B cell (primary cell): Measurements from ENCODE around the gene UNC5B. TPM values are rescaled to one million over a fixed set of nuclear protein-coding genes. Genes with fewer than 3 reads are reported as not detected.

ENCODE experiments used
- ATAC-seq: fragments of 200-7000 bp; cut with Tn5 transposase; one replicate; pipeline ENCODE4 v1.10.0; 2021; ENCODE audit warnings: low read depth, mild to moderate bottlenecking, moderate number of reproducible peaks, moderate library complexity
- CTCF ChIA-PET: fragments of 350-600 bp; sonication (Branson Sonifier 250); formaldehyde crosslinking; loops from one replicate; lab custom pipeline; 2021; ENCODE audit warnings: antibody characterized with exemption, inconsistent platforms; lab: Charles Lee
- POLR2A ChIA-PET: fragments of 350-600 bp; sonication (Branson Sonifier 250); formaldehyde crosslinking; loops from one replicate; lab custom pipeline; 2021; ENCODE audit warnings: antibody characterized with exemption; lab: Charles Lee
- DNase-seq: peaks from one replicate; pipeline ENCODE4 v3.0.0; 2013
- H2AFZ ChIP-seq: 2 replicates; pipeline ENCODE4 v1.6.1; 2012; ENCODE audit warnings: mild to moderate bottlenecking, low read depth, low read length; ENCODE audit not compliant: insufficient read depth, poor library complexity, severe bottlenecking
- H3K27ac ChIP-seq, 2 donors: 1 replicate in 1 of 2; 2 replicates in 1 of 2; pipeline ENCODE4 v1.5.1; 2012 to 2013; ENCODE audit warnings: low read length in 2 of 2, mild to moderate bottlenecking in 2 of 2, moderate library complexity in 1 of 2
- H3K27me3 ChIP-seq, 4 experiments: fragments of 200-600 bp in 1 of 4; sonication (generic) in 1 of 4; replicated peaks in 1 of 4; 1 replicate in 2 of 4; 2 replicates in 2 of 4; pipeline versions ENCODE4 v1.6.1 to v1.7.0; 2013 to 2016; ENCODE audit warnings: low read length in 3 of 4, mild to moderate bottlenecking in 2 of 4, mixed read lengths in 1 of 4, moderate library complexity in 1 of 4; ENCODE audit not compliant: insufficient read depth in 4 of 4, control insufficient read depth in 3 of 4; ENCODE audit errors: control extremely low read depth in 1 of 4
- H3K36me3 ChIP-seq, 2 experiments: replicated peaks in 1 of 2; 1 replicate in 1 of 2; 2 replicates in 1 of 2; pipeline versions ENCODE4 v1.6.1 to v1.7.1; 2013; ENCODE audit warnings: low read length in 1 of 2; ENCODE audit not compliant: insufficient read depth in 2 of 2, control insufficient read depth in 1 of 2; ENCODE audit errors: control extremely low read depth in 1 of 2, extremely low read depth in 1 of 2
- H3K4me1 ChIP-seq, 2 donors: fragments of 200-600 bp in 1 of 2; sonication (generic) in 1 of 2; 1 replicate in 1 of 2; 2 replicates in 1 of 2; pipeline versions ENCODE4 v1.5.1 to v1.6.1; 2013 to 2017; ENCODE audit warnings: low read length in 2 of 2; ENCODE audit not compliant: control insufficient read depth in 2 of 2, insufficient read depth in 2 of 2
- H3K4me2 ChIP-seq: replicated peaks from 2 replicates; pipeline ENCODE3; 2012; ENCODE audit warnings: mild to moderate bottlenecking, low read depth, low read length; ENCODE audit not compliant: poor library complexity, severe bottlenecking
- H3K4me3 ChIP-seq, 5 experiments: fragments of 200-600 bp in 1 of 5; sonication (generic) in 1 of 5; 1 replicate in 3 of 5; 2 replicates in 2 of 5; pipeline versions ENCODE4 v1.5.1 to v1.7.0; 2011 to 2016; ENCODE audit warnings: low read length in 4 of 5, mild to moderate bottlenecking in 4 of 5, low read depth in 2 of 5, control low read depth in 1 of 5, moderate library complexity in 1 of 5; ENCODE audit not compliant: insufficient read depth in 1 of 5; ENCODE audit errors: control extremely low read depth in 1 of 5, extremely low read depth in 1 of 5
- H3K79me2 ChIP-seq: fragments of 200-600 bp; sonication (generic); one replicate; pipeline ENCODE4 v1.6.0; 2016; ENCODE audit warnings: low read length; ENCODE audit not compliant: control insufficient read depth, insufficient read depth
- H3K9ac ChIP-seq: fragments of 200-600 bp; sonication (generic); 2 replicates; pipeline ENCODE4 v1.6.1; 2017; ENCODE audit warnings: mild to moderate bottlenecking, low read length, moderate library complexity
- H3K9me3 ChIP-seq, 3 donors: one replicate each; pipeline versions ENCODE4 v1.6.1 to v1.7.1; 2013; ENCODE audit warnings: low read length in 2 of 3; ENCODE audit not compliant: control insufficient read depth in 2 of 3, insufficient read depth in 1 of 3; ENCODE audit errors: control extremely low read depth in 1 of 3
- H4K20me1 ChIP-seq: 2 replicates; pipeline ENCODE4 v1.6.0; 2012; ENCODE audit warnings: mild to moderate bottlenecking, low read length; ENCODE audit not compliant: insufficient read depth, control insufficient read depth, poor library complexity, severe bottlenecking
- H3K27ac Mint-ChIP-seq: one replicate; pipeline ENCODE4 v1.8.0; 2021; ENCODE audit warnings: mixed read lengths
- H3K27me3 Mint-ChIP-seq: one replicate; pipeline ENCODE4 v1.8.0; 2021; ENCODE audit warnings: mixed read lengths
- H3K4me1 Mint-ChIP-seq: one replicate; pipeline ENCODE4 v1.8.0; 2021; ENCODE audit warnings: mixed read lengths
- H3K4me3 Mint-ChIP-seq: one replicate; pipeline ENCODE4 v1.8.0; 2021; ENCODE audit warnings: mixed read lengths
- H3K9me3 Mint-ChIP-seq: one replicate; pipeline ENCODE4 v1.8.0; 2022; ENCODE audit warnings: mixed read lengths; ENCODE audit not compliant: insufficient read depth
- CTCF ChIP-seq: fragments of 200-600 bp; IDR thresholded peaks from one replicate; pipeline ENCODE4 v1.8.0; 2022; ENCODE audit warnings: antibody characterized with exemption, mild to moderate bottlenecking
- EZH2 ChIP-seq: IDR thresholded peaks from 2 replicates; pipeline ENCODE4 v1.6.1; 2012; ENCODE audit warnings: borderline replicate concordance, low read depth, mild to moderate bottlenecking, moderate library complexity, low read length; ENCODE audit not compliant: insufficient read depth, poor library complexity, severe bottlenecking
- WGBS: methylation state at CpG from one replicate; pipeline ENCODE4 v1.1.5; 2013; ENCODE audit warnings: missing lambda C conversion rate; ENCODE audit not compliant: insufficient coverage; 5-methylcytosine and 5-hydroxymethylcytosine counted together
- intact Hi-C: fragments of 100-400 bp; cut with micrococcal nuclease; formaldehyde crosslinking; loops from one replicate; pipeline ENCODE4 v1.10.0; 2022
- polyA plus RNA-seq: library from polyadenylated mRNA; depleted of rRNA; stranded (reverse); fragments of >200 nt; gene quantifications from 2 replicates; pipeline ENCODE4 v1.2.3, GENCODE V29; 2012
- total RNA-seq, 2 donors: library from RNA; stranded (reverse); fragments of 120-200 nt in 1 of 2; gene quantifications; 1 replicate in 1 of 2; 2 replicates in 1 of 2; pipeline versions ENCODE4 v1.2.3 to v1.2.4, GENCODE V29; 2013 to 2022

Gene UNC5B
- total and polyA plus RNA-seq, 2 donors (not counting 1 experiment from before 2014, with no cell fraction given), result not detected

DNA sequence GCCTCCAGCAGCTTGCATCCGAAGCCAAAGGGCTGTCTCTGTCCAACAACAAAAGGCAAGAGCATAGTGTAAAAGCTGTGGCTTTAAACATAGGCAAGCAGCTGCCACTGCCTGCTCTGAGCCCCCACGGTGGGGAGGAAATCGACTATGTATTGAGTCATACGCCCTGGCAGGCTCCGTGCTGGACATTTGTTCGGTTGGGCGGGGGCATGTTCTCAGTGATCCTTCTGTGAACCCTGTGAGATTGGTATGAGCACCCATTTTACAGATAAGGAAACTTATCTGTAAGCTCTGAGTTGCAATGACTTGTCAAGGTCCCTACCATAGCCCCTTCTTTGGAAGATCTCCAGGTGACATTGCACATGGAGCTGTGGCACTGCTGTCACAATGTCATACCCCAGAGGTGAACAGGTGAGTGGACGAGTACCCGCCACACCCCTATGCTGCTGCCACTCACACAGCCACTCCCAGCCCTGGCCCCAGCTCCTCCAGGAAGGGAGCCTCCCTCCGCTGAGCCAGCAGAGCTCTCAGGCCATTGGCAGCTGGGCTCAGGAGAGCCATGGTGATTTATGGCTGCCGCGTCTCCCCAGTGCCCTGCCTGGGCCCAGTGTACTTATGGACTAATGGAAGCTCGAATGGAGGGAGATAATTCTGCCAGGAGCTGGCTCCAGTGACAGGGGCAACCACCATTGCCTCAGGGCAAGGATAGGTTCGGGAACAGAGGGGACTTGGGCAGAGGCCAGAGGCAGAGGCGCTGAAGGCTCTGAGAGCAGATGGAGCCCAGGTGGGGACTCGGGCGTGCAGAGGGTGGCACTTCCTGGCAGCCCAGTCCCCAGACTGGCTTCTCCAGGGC, 43.7 kb downstream of the UNC5B start:
- WGBS, result 70% methylated on average over 15 of the region's 17 CpGs
- Histone ChIP-seq H3K27ac (no peak overlapping the region), H3K4me1 (no peaks in the 10 kb centered on the region), H2AFZ (no peak overlapping the region), H3K27me3 (peaks cover 0 to 17% (median 1%) of the 10 kb centered on the region in 4 experiments), H3K9me3 (no peaks in the 10 kb centered on the region), H3K4me2 (no peak overlapping the region), H3K4me3 (no peak overlapping the region), H3K79me2 (no peaks in the 10 kb centered on the region), H3K9ac (no peak overlapping the region), H4K20me1 (no peaks in the 10 kb centered on the region), H3K36me3 (no peaks in the 10 kb centered on the region)
- TF ChIP-seq EZH2, result no peak
- TF ChIP-seq CTCF, result no peak
- ChIA-PET POLR2A (no interaction called here), CTCF (no interaction called here)
- intact Hi-C loops, result no loop called here
- no peaks in the 10 kb centered on the region for H3K4me1 Mint-ChIP-seq
- DNase-seq (no peak), ATAC-seq (no peak)
- H3K27ac Mint-ChIP-seq, result no peak overlapping the region
- H3K4me3 Mint-ChIP-seq, result no peak overlapping the region
- H3K27me3 Mint-ChIP-seq, result peaks cover 16% of the 10 kb centered on the region
- no peaks in the 10 kb centered on the region for H3K9me3 Mint-ChIP-seq

DNA sequence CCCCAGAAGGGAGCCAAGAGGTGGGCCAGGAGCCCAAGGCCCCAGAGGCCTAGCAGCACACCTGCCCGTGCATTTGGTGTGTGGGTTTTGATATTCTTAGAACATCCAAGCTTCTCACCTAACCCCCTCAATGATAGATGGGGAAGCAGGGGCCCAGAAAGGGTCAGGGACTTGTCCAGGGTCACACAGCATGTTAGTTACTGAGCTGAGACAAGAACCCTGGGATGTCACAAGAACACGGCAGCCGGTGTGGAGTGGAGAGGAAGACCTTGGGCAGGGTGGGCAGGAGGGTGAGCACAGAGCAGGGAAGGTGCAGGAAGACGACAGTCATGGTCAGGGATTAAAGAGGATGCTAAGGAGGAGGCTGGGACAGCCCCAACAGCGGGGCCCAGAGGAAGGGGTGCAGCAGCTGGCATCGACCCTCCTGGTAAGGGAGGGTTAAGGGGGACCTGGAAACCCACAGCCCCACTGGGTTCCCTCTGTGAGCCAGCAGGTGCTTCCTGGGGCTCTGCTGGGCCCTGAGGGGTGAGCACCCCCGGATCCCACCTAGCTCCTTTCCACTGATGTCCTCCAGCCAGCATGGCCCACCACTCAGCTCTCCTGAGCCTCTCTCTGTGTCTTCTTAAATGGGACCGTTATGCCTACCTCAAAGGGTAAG, 44.4 kb downstream of the UNC5B start:
- POLR2A ChIA-PET, result no interaction called here
- Histone ChIP-seq H2AFZ (no peak overlapping the region), H3K4me2 (no peak overlapping the region)

More for the DNA sequence above, 44.4 kb downstream of the UNC5B start:
- Histone ChIP-seq H4K20me1 (no peaks in the 10 kb centered on the region), H3K4me1 (no peaks in the 10 kb centered on the region), H3K9ac (no peak overlapping the region), H3K79me2 (no peaks in the 10 kb centered on the region), H3K27me3 (peaks cover 0 to 17% (median 1%) of the 10 kb centered on the region in 4 experiments), H3K27ac (no peak overlapping the region), H3K4me3 (no peak overlapping the region), H3K9me3 (no peaks in the 10 kb centered on the region), H3K36me3 (no peaks in the 10 kb centered on the region)
- DNase-seq (no peak), ATAC-seq (no peak)
- H3K27me3 Mint-ChIP-seq, result peaks cover 16% of the 10 kb centered on the region
- 6% methylated on average over 6 of the region's 8 CpGs for whole genome bisulfite sequencing
- H3K4me3 Mint-ChIP-seq, result no peak overlapping the region
- H3K4me1 Mint-ChIP-seq, result no peaks in the 10 kb centered on the region
- H3K9me3 Mint-ChIP-seq, result no peaks in the 10 kb centered on the region
- no peak overlapping the region for H3K27ac Mint-ChIP-seq
- TF ChIP-seq CTCF (no peak), EZH2 (no peak)
- intact Hi-C loops, result no loop called here
- CTCF ChIA-PET, result no interaction called here
